K562 (cell line): ENCODE measurements around the gene PIK3C2G.

Source experiments
- HDGF ChIP-seq: fragments of 450-650 bp; IDR thresholded peaks from 2 replicates; pipeline ENCODE4 v1.6.1; 2016
- NR3C1 ChIP-seq: sonication (generic); formaldehyde crosslinking; IDR thresholded peaks from 2 replicates; pipeline ENCODE4 v1.8.1; 2022; ENCODE audit warnings: missing genetic modification reagents
- ZNF584 ChIP-seq: fragments of 200-800 bp; sonication (Bioruptor generic); IDR thresholded peaks from 2 replicates; pipeline ENCODE4 v1.6.1; 2016; ENCODE audit warnings: low read depth, mild to moderate bottlenecking, missing genetic modification characterization, missing compliant biosample characterization

- TF ChIP-seq ZNF584 (CRISPR knock-in tag) (no peak), NR3C1 (CRISPR knock-in tag) (no peak), HDGF (no peak)
These were observed 18.8 kb upstream of the PIK3C2G start for GRCh38 chr12:18242380-18243089.
